WTC11 (cell line): ENCODE data around the gene NPAS3. TPM values are rescaled to one million over a fixed set of nuclear protein-coding genes. Genes with fewer than 3 reads are reported as not detected.

Experiments used
- ATAC-seq: fragments of 200-7000 bp; cut with Tn5 transposase; 2 replicates; pipeline ENCODE4 v1.10.0; 2021; ENCODE audit warnings: mild to moderate bottlenecking, moderate library complexity
- CTCF ChIA-PET: fragments of 300-600 bp; sonication (Branson Sonifier 250); formaldehyde crosslinking; loops from one replicate; lab custom pipeline; 2021; ENCODE audit warnings: antibody characterized with exemption; lab: Charles Lee
- POLR2A ChIA-PET: fragments of 350-600 bp; sonication (Branson Sonifier 250); formaldehyde crosslinking; loops from one replicate; lab custom pipeline; 2021; ENCODE audit warnings: antibody characterized with exemption; lab: Charles Lee
- DNase-seq: peaks from one replicate; pipeline ENCODE4 v3.0.0; 2021; ENCODE audit warnings: low spot score
- H3K27ac Mint-ChIP-seq: 2 replicates; pipeline ENCODE4 v1.8.0; 2021; ENCODE audit warnings: mixed read lengths
- H3K27me3 Mint-ChIP-seq: 2 replicates; pipeline ENCODE4 v1.8.0; 2021; ENCODE audit warnings: low read depth, mild to moderate bottlenecking, moderate library complexity, mixed read lengths
- H3K36me3 Mint-ChIP-seq: 2 replicates; pipeline ENCODE4 v1.8.0; 2021; ENCODE audit warnings: mixed read lengths
- H3K4me1 Mint-ChIP-seq: 2 replicates; pipeline ENCODE4 v1.8.0; 2022; ENCODE audit warnings: mixed read lengths
- H3K4me3 Mint-ChIP-seq: 2 replicates; pipeline ENCODE4 v1.8.0; 2021; ENCODE audit warnings: mild to moderate bottlenecking, moderate library complexity, mixed read lengths
- H3K9me3 Mint-ChIP-seq: 2 replicates; pipeline ENCODE4 v1.8.0; 2021; ENCODE audit warnings: mixed read lengths
- CDX4 ChIP-seq: fragments of 250-450 bp; sonication (Bioruptor Pico); IDR thresholded peaks from 2 replicates; pipeline ENCODE4 v1.9.0; 2021; ENCODE audit warnings: moderate library complexity, mild to moderate bottlenecking, inconsistent platforms, borderline replicate concordance
- ESRRA ChIP-seq: sonication (generic); formaldehyde crosslinking; IDR thresholded peaks from 2 replicates; pipeline ENCODE4 v1.8.1; 2022; ENCODE audit warnings: mild to moderate bottlenecking, missing genetic modification reagents, borderline replicate concordance
- GABPB1 ChIP-seq: sonication (generic); formaldehyde crosslinking; IDR thresholded peaks from 2 replicates; pipeline ENCODE4 v1.8.1; 2023; ENCODE audit warnings: mild to moderate bottlenecking, missing genetic modification reagents
- JAZF1 ChIP-seq: fragments of 250-450 bp; sonication (Bioruptor Pico); IDR thresholded peaks from 2 replicates; pipeline ENCODE4 v1.9.0; 2021; ENCODE audit warnings: moderate library complexity, mild to moderate bottlenecking, inconsistent platforms
- MYBL2 ChIP-seq: sonication (generic); formaldehyde crosslinking; IDR thresholded peaks from 2 replicates; pipeline ENCODE4 v1.8.1; 2023; ENCODE audit warnings: mild to moderate bottlenecking, moderate library complexity, missing genetic modification reagents
- PREB ChIP-seq: sonication (generic); formaldehyde crosslinking; IDR thresholded peaks from 2 replicates; pipeline ENCODE4 v1.8.1; 2022; ENCODE audit warnings: mild to moderate bottlenecking, missing genetic modification reagents, moderate library complexity, borderline replicate concordance
- PRRX2 ChIP-seq: fragments of 250-450 bp; sonication (Bioruptor Pico); IDR thresholded peaks from 2 replicates; pipeline ENCODE4 v1.8.0; 2021; ENCODE audit warnings: mild to moderate bottlenecking
- STAT6 ChIP-seq: sonication (generic); formaldehyde crosslinking; conservative IDR thresholded peaks from 2 replicates; pipeline ENCODE4 v1.8.1; 2023; ENCODE audit warnings: mild to moderate bottlenecking, low read depth, missing genetic modification reagents, moderate library complexity
- TCF7 ChIP-seq: sonication (generic); formaldehyde crosslinking; IDR thresholded peaks from 2 replicates; pipeline ENCODE4 v1.8.0; 2022; ENCODE audit warnings: mild to moderate bottlenecking, low read depth, missing genetic modification reagents, moderate library complexity
- USF2 ChIP-seq: sonication (generic); formaldehyde crosslinking; IDR thresholded peaks from 2 replicates; pipeline ENCODE4 v1.8.1; 2023; ENCODE audit warnings: mild to moderate bottlenecking, missing genetic modification reagents, moderate library complexity
- ZNF281 ChIP-seq: sonication (generic); formaldehyde crosslinking; IDR thresholded peaks from 2 replicates; pipeline ENCODE4 v1.8.0; 2023; ENCODE audit warnings: mild to moderate bottlenecking, missing genetic modification reagents
- ZSCAN18 ChIP-seq: fragments of 250-450 bp; sonication (Bioruptor Pico); IDR thresholded peaks from 2 replicates; pipeline ENCODE4 v2.1.2; 2022; ENCODE audit warnings: mild to moderate bottlenecking, moderate library complexity
- total RNA-seq: library from RNA; stranded (reverse); gene quantifications from 3 replicates; pipeline ENCODE4 v1.2.3, GENCODE V29; 2021
- TF ChIP-seq, protein P1 (sequence below): fragments of 250-450 bp; sonication (Bioruptor Pico); IDR thresholded peaks from 2 replicates; pipeline ENCODE4 v1.9.0; 2021; ENCODE audit warnings: mild to moderate bottlenecking
- TF ChIP-seq, protein P2 (sequence below): sonication (generic); formaldehyde crosslinking; IDR thresholded peaks from 2 replicates; pipeline ENCODE4 v1.8.1; 2022; ENCODE audit warnings: mild to moderate bottlenecking, moderate library complexity, missing genetic modification reagents

The NPAS3 gene
- total RNA-seq, 1 experiment from 2014 or later = 3.2 TPM

GRCh38 chr14:33315721-33316120, 377.0 kb downstream of the NPAS3 start:
- H3K4me3 Mint-ChIP-seq = no peak overlapping the region
- no peaks in the 10 kb centered on the region for H3K9me3 Mint-ChIP-seq
- no peaks in the 10 kb centered on the region for H3K36me3 Mint-ChIP-seq
- ATAC-seq (no peak), DNase-seq (no peak)
- H3K4me1 Mint-ChIP-seq = peaks cover 7% of the 10 kb centered on the region; the same call in 1 of the 2 replicates
- no peaks in the 10 kb centered on the region for H3K27me3 Mint-ChIP-seq
- POLR2A ChIA-PET = no interaction called here
- H3K27ac Mint-ChIP-seq = no peak overlapping the region
- TF ChIP-seq JAZF1 (CRISPR knock-in tag) (no peak), TCF7 (CRISPR knock-in tag) (no peak), CDX4 (CRISPR knock-in tag) (no peak)
- TF ChIP-seq, protein P1, sequence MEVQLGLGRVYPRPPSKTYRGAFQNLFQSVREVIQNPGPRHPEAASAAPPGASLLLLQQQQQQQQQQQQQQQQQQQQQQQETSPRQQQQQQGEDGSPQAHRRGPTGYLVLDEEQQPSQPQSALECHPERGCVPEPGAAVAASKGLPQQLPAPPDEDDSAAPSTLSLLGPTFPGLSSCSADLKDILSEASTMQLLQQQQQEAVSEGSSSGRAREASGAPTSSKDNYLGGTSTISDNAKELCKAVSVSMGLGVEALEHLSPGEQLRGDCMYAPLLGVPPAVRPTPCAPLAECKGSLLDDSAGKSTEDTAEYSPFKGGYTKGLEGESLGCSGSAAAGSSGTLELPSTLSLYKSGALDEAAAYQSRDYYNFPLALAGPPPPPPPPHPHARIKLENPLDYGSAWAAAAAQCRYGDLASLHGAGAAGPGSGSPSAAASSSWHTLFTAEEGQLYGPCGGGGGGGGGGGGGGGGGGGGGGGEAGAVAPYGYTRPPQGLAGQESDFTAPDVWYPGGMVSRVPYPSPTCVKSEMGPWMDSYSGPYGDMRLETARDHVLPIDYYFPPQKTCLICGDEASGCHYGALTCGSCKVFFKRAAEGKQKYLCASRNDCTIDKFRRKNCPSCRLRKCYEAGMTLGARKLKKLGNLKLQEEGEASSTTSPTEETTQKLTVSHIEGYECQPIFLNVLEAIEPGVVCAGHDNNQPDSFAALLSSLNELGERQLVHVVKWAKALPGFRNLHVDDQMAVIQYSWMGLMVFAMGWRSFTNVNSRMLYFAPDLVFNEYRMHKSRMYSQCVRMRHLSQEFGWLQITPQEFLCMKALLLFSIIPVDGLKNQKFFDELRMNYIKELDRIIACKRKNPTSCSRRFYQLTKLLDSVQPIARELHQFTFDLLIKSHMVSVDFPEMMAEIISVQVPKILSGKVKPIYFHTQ (CRISPR knock-in tag) = no peak
- TF ChIP-seq, protein P2, sequence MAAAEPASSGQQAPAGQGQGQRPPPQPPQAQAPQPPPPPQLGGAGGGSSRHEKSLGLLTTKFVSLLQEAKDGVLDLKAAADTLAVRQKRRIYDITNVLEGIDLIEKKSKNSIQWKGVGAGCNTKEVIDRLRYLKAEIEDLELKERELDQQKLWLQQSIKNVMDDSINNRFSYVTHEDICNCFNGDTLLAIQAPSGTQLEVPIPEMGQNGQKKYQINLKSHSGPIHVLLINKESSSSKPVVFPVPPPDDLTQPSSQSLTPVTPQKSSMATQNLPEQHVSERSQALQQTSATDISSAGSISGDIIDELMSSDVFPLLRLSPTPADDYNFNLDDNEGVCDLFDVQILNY (CRISPR knock-in tag) = no peak
- CTCF ChIA-PET = no interaction called here

DNA sequence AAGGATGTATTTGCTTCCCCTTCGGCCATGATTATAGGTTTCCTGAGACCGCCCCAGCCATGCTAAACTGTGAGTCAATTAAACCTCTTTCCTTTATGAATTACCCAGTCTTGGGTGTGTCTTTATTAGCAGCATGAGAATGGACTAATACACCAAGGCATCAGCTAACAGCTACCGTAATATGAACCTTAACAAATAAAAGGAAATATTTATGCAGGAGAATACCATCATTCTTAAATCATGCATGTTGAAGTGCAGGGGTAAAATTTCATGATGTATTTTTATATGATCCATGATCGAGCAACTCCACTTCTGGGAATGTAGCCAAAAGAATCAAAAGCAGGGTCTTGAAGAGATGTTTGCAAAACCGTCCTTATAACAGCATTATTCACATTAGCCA, 379.0 kb downstream of the NPAS3 start:
- ChIA-PET POLR2A (no interaction called here), CTCF (no interaction called here)
- DNase-seq (no peak), ATAC-seq (no peak)
- no peak for TF ChIP-seq ZSCAN18
- no peak for TF ChIP-seq MYBL2 (CRISPR knock-in tag)
- no peak for TF ChIP-seq STAT6
- TF ChIP-seq PREB = no peak
- no peak for TF ChIP-seq GABPB1
- TF ChIP-seq ZNF281 (CRISPR knock-in tag) = no peak
- TF ChIP-seq USF2 (CRISPR knock-in tag) = no peak
- no peak for TF ChIP-seq PRRX2
- no peak for TF ChIP-seq ESRRA (CRISPR knock-in tag)
- Mint-ChIP-seq H3K4me3 (no peak overlapping the region), H3K27me3 (no peaks in the 10 kb centered on the region), H3K9me3 (no peaks in the 10 kb centered on the region), H3K36me3 (no peaks in the 10 kb centered on the region), H3K27ac (no peak overlapping the region), H3K4me1 (peaks cover 7% of the 10 kb centered on the region; the same call in 1 of the 2 replicates)
